GM12892 (cell line): Measurements from ENCODE around the gene SNU13.
"Not testable (repeated sequence)": the region's sequence is repeated elsewhere in the genome, so short reads cannot be mapped to it uniquely, and the experiment has no call there.

ENCODE experiments used
- POLR2A ChIP-seq: IDR thresholded peaks from 2 replicates; pipeline ENCODE4 v1.6.1; 2011; ENCODE audit warnings: low read depth, low read length, control low read depth
- POLR2AphosphoS5 ChIP-seq: IDR thresholded peaks from 2 replicates; pipeline ENCODE4 v1.6.1; 2011; ENCODE audit warnings: low read depth, low read length, control low read depth
- TAF1 ChIP-seq: IDR thresholded peaks from 2 replicates; pipeline ENCODE4 v1.6.1; 2011; ENCODE audit warnings: low read depth, mild to moderate bottlenecking, control low read depth, low read length, borderline replicate concordance

DNA sequence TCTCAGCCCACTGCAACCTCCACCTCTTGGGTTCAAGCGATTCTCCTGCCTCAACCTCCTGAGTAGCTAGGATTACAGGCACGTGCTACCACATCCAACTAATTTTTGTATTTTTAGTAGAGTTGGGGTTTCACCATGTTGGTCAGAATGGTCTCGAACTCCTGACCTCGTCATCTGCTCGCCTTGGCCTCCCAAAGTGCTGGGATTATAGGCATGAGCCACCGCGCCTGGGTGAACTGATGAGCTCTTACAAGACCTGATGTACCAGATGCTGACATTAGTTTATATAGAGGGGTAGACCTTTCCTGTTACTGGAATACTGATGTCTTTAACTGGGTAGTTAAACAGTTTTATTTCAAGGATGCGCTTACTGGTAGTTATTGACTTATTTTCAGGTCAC, 54.1 kb downstream of the SNU13 start:
- not testable (repeated sequence) for TF ChIP-seq TAF1, POLR2A, POLR2AphosphoS5
